SU-DHL-6 (cell line): Measurements from ENCODE around the gene ISM2.

Source experiments
- EZH2phosphoT487 ChIP-seq: fragments of 200-600 bp; sonication (generic), shearing (Covaris generic); conservative IDR thresholded peaks from 2 replicates; pipeline ENCODE4 v1.6.1; 2018; ENCODE audit warnings: mild to moderate bottlenecking, antibody characterized with exemption, low read length, moderate library complexity, mixed read lengths
- TF ChIP-seq, protein P1 (sequence below): fragments of 200-600 bp; sonication (generic); IDR thresholded peaks from one replicate; pipeline ENCODE4 v1.5.1; 2017; ENCODE audit warnings: antibody characterized with exemption, mild to moderate bottlenecking, low read length, moderate library complexity; ENCODE audit not compliant: insufficient read depth, poor library complexity, severe bottlenecking

GRCh38 chr14:77457115-77457521, 41.5 kb downstream of the ISM2 start:
- TF ChIP-seq, protein P1, sequence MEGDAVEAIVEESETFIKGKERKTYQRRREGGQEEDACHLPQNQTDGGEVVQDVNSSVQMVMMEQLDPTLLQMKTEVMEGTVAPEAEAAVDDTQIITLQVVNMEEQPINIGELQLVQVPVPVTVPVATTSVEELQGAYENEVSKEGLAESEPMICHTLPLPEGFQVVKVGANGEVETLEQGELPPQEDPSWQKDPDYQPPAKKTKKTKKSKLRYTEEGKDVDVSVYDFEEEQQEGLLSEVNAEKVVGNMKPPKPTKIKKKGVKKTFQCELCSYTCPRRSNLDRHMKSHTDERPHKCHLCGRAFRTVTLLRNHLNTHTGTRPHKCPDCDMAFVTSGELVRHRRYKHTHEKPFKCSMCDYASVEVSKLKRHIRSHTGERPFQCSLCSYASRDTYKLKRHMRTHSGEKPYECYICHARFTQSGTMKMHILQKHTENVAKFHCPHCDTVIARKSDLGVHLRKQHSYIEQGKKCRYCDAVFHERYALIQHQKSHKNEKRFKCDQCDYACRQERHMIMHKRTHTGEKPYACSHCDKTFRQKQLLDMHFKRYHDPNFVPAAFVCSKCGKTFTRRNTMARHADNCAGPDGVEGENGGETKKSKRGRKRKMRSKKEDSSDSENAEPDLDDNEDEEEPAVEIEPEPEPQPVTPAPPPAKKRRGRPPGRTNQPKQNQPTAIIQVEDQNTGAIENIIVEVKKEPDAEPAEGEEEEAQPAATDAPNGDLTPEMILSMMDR, result no peak
- TF ChIP-seq EZH2phosphoT487, result no peak
